HG02610 (cell line): ENCODE data around the gene KCNC2.

ENCODE experiments used
- ATAC-seq: cut with Tn5 transposase; IDR thresholded peaks from one replicate; pipeline ENCODE4 v1.9.1; 2021; ENCODE audit warnings: mild to moderate bottlenecking, moderate library complexity; ENCODE audit not compliant: unreplicated experiment

KCNC2 gene

GRCh38 chr12:75065482-75065881, 144.2 kb downstream of the KCNC2 start:
- no peak for ATAC-seq

- ATAC-seq = no peak
Measured at GRCh38 chr12:75062691-75063090, 146.9 kb downstream of the KCNC2 start.

- ATAC-seq = no peak
Measured at GRCh38 chr12:75058228-75058627, 151.4 kb downstream of the KCNC2 start.

- no peak for ATAC-seq
Measured at GRCh38 chr12:75048767-75049166, 160.9 kb downstream of the KCNC2 start.

GRCh38 chr12:75047885-75048525, 161.6 kb downstream of the KCNC2 start:
- no peak for ATAC-seq

GRCh38 chr12:75042125-75042524, 167.5 kb downstream of the KCNC2 start:
- no peak for ATAC-seq

- no peak for ATAC-seq
Measured at GRCh38 chr12:75041472-75041871, 168.2 kb downstream of the KCNC2 start.

- no peak for ATAC-seq
Measured at GRCh38 chr12:75020068-75020557, 189.5 kb downstream of the KCNC2 start.

GRCh38 chr12:75011120-75011519, 198.5 kb downstream of the KCNC2 start:
- ATAC-seq = no peak

GRCh38 chr12:75007133-75007532, 202.5 kb downstream of the KCNC2 start:
- ATAC-seq = no peak

GRCh38 chr12:75000120-75000519, 209.5 kb downstream of the KCNC2 start:
- no peak for ATAC-seq

- no peak for ATAC-seq
Measured at GRCh38 chr12:74999474-74999873, 210.2 kb downstream of the KCNC2 start.
